HG03521 (cell line): ENCODE results near the gene SRRM1.
"Not testable (repeated sequence)": the region's sequence is repeated elsewhere in the genome, so short reads cannot be mapped to it uniquely, and the experiment has no call there.

Experiments used
- ATAC-seq: cut with Tn5 transposase; IDR thresholded peaks from one replicate; pipeline ENCODE4 v1.9.1; 2021; ENCODE audit warnings: mild to moderate bottlenecking, moderate library complexity; ENCODE audit not compliant: unreplicated experiment

SRRM1 gene

GRCh38 chr1:24643363-24644099 lies 429 bp downstream of the SRRM1 start:
- peak; percentile 11 for ATAC-seq

- no peak for ATAC-seq
These were observed 940 bp downstream of the SRRM1 start for GRCh38 chr1:24644100-24644384.

GRCh38 chr1:24648919-24649318 lies 5.8 kb downstream of the SRRM1 start:
- no peak for ATAC-seq

GRCh38 chr1:24652382-24652781 lies 9.3 kb downstream of the SRRM1 start:
- ATAC-seq = no peak

- no peak for ATAC-seq
These were observed 10.9 kb downstream of the SRRM1 start for GRCh38 chr1:24654010-24654409.

- no peak for ATAC-seq
These were observed 12.9 kb downstream of the SRRM1 start for GRCh38 chr1:24656046-24656445.

GRCh38 chr1:24657781-24658180 lies 14.7 kb downstream of the SRRM1 start:
- ATAC-seq = no peak

- no peak for ATAC-seq
These were observed 16.2 kb downstream of the SRRM1 start for GRCh38 chr1:24659166-24659904.

GRCh38 chr1:24659993-24660665 lies 17.0 kb downstream of the SRRM1 start:
- no peak for ATAC-seq

GRCh38 chr1:24664507-24665033 lies 21.5 kb downstream of the SRRM1 start:
- no peak for ATAC-seq

- ATAC-seq = no peak
These were observed 23.7 kb downstream of the SRRM1 start for GRCh38 chr1:24666794-24667193.

- ATAC-seq = not testable (repeated sequence)
These were observed 28.3 kb downstream of the SRRM1 start for GRCh38 chr1:24671372-24671771.

GRCh38 chr1:24672686-24673085 lies 29.6 kb downstream of the SRRM1 start:
- ATAC-seq = not testable (repeated sequence)

- no peak for ATAC-seq
These were observed 30.2 kb downstream of the SRRM1 start for GRCh38 chr1:24673341-24673740.

GRCh38 chr1:24678421-24678820 lies 35.3 kb downstream of the SRRM1 start:
- ATAC-seq = not testable (repeated sequence)

- no peak for ATAC-seq
These were observed 36.6 kb downstream of the SRRM1 start for GRCh38 chr1:24679725-24680124.

GRCh38 chr1:24683713-24684162 lies 40.6 kb downstream of the SRRM1 start:
- no peak for ATAC-seq

- ATAC-seq = no peak
These were observed 44.9 kb downstream of the SRRM1 start for GRCh38 chr1:24688033-24688432.

- ATAC-seq = no peak
These were observed 45.6 kb downstream of the SRRM1 start for GRCh38 chr1:24688621-24689195.

- no peak for ATAC-seq
These were observed 47.9 kb downstream of the SRRM1 start for GRCh38 chr1:24691051-24691450.

- ATAC-seq = no peak
These were observed 49.4 kb downstream of the SRRM1 start for GRCh38 chr1:24692351-24692980.
